Esophagus muscularis mucosa (tissue), 4 donors: Measurements from ENCODE around the gene SDE2. TPM values are rescaled to one million over a fixed set of nuclear protein-coding genes. Genes with fewer than 3 reads are reported as not detected.

Source experiments
- DNase-seq: peaks from one replicate; pipeline ENCODE4 v3.0.0-alpha.2; 2017; ENCODE audit errors: extremely low spot score
- H3K27ac ChIP-seq, 4 donors: fragments of 200-600 bp; sonication (generic); replicated peaks in 1 of 4; 1 replicate in 3 of 4; 2 replicates in 1 of 4; pipeline ENCODE4 v1.5.1; 2016 to 2019; ENCODE audit warnings: mild to moderate bottlenecking in 1 of 4
- H3K27me3 ChIP-seq, 4 donors: fragments of 200-600 bp; sonication (generic); one replicate each; pipeline versions ENCODE4 v1.5.1 to v1.6.0; 2016 to 2019
- H3K36me3 ChIP-seq, 4 donors: fragments of 200-600 bp; sonication (generic); one replicate each; pipeline ENCODE4 v1.5.1; 2016 to 2019
- H3K4me1 ChIP-seq, 4 donors: fragments of 200-600 bp; sonication (generic); one replicate each; pipeline ENCODE4 v1.5.1; 2016 to 2019
- H3K4me3 ChIP-seq, 4 donors: fragments of 200-600 bp; sonication (generic); 1 replicate in 2 of 4; 2 replicates in 2 of 4; pipeline ENCODE4 v1.5.1; 2016 to 2019; ENCODE audit warnings: mild to moderate bottlenecking in 4 of 4, moderate library complexity in 1 of 4
- H3K9me3 ChIP-seq, 4 donors: fragments of 200-600 bp; sonication (generic); 1 replicate in 3 of 4; 2 replicates in 1 of 4; pipeline ENCODE4 v1.5.1; 2016 to 2019
- EP300 ChIP-seq: sonication (generic); formaldehyde crosslinking; IDR thresholded peaks from one replicate; pipeline ENCODE4 v1.6.1; 2017; ENCODE audit warnings: antibody characterized with exemption
- POLR2A ChIP-seq: fragments of 450-650 bp; IDR thresholded peaks from one replicate; pipeline ENCODE4 v1.6.1; 2017; ENCODE audit warnings: antibody characterized with exemption, moderate library complexity, mild to moderate bottlenecking, low read depth
- POLR2AphosphoS5 ChIP-seq, 2 donors: sonication (generic); formaldehyde crosslinking; IDR thresholded peaks; one replicate each; pipeline ENCODE4 v1.6.1; 2017; ENCODE audit warnings: antibody characterized with exemption in 2 of 2
- WGBS: methylation state at CpG from one replicate; pipeline ENCODE4 v1.1.5; 2018; 5-methylcytosine and 5-hydroxymethylcytosine counted together
- intact Hi-C: fragments of 100-400 bp; cut with DNase I; formaldehyde crosslinking; loops from one replicate; pipeline ENCODE4 v1.15.1; 2023
- total RNA-seq, 4 donors: library from RNA; depleted of rRNA; stranded (reverse); fragments of >200 nt; gene quantifications; one replicate each; pipeline versions ENCODE4 v1.1.0 to v1.2.1, GENCODE V29; 2016
- TF ChIP-seq, protein P1 (sequence below), 3 experiments: fragments of 200-600 bp in 2 of 3; fragments of 450-650 bp in 1 of 3; sonication (generic) in 2 of 3; IDR thresholded peaks; one replicate each; pipeline ENCODE4 v1.5.1; 2017 to 2019; ENCODE audit warnings: antibody characterized with exemption in 3 of 3, mild to moderate bottlenecking in 2 of 3, moderate library complexity in 1 of 3

Gene SDE2
- total RNA-seq, 4 donors from 2014 or later = 15.0 to 22.5 (median 19.1) TPM

- H3K4me1 ChIP-seq = no peaks in the 10 kb centered on the region
- intact Hi-C loops = no loop called here
- no peak overlapping the region for H3K4me3 ChIP-seq
- WGBS = 47% methylated on average over 2 of the region's 2 CpGs
- H3K27ac ChIP-seq = no peak overlapping the region
- no peaks in the 10 kb centered on the region for H3K36me3 ChIP-seq
- TF ChIP-seq EP300 (no peak), POLR2A (no peak), POLR2AphosphoS5 (IDR thresholded peaks at IDR 0.05) (no peak)
- TF ChIP-seq, protein P1, sequence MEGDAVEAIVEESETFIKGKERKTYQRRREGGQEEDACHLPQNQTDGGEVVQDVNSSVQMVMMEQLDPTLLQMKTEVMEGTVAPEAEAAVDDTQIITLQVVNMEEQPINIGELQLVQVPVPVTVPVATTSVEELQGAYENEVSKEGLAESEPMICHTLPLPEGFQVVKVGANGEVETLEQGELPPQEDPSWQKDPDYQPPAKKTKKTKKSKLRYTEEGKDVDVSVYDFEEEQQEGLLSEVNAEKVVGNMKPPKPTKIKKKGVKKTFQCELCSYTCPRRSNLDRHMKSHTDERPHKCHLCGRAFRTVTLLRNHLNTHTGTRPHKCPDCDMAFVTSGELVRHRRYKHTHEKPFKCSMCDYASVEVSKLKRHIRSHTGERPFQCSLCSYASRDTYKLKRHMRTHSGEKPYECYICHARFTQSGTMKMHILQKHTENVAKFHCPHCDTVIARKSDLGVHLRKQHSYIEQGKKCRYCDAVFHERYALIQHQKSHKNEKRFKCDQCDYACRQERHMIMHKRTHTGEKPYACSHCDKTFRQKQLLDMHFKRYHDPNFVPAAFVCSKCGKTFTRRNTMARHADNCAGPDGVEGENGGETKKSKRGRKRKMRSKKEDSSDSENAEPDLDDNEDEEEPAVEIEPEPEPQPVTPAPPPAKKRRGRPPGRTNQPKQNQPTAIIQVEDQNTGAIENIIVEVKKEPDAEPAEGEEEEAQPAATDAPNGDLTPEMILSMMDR (IDR thresholded peaks at IDR 0.05) = no peak
- H3K27me3 ChIP-seq = no peaks in the 10 kb centered on the region
- no peaks in the 10 kb centered on the region for H3K9me3 ChIP-seq
- DNase-seq = no peak
Measured at GRCh38 chr1:226026833-226027232, 27.7 kb upstream of the SDE2 start.

GRCh38 chr1:226023735-226024134 is 24.6 kb upstream of the SDE2 start:
- no peaks in the 10 kb centered on the region for H3K9me3 ChIP-seq
- DNase-seq = no peak
- intact Hi-C loops = no loop called here
- TF ChIP-seq, protein P1 (IDR thresholded peaks at IDR 0.05) = no peak
- TF ChIP-seq POLR2A = no peak
- TF ChIP-seq POLR2AphosphoS5 (IDR thresholded peaks at IDR 0.05) = no peak
- TF ChIP-seq EP300 = no peak
- no peaks in the 10 kb centered on the region for H3K36me3 ChIP-seq
- no peak overlapping the region for H3K4me3 ChIP-seq
- H3K27ac ChIP-seq = no peak overlapping the region
- no peaks in the 10 kb centered on the region for H3K27me3 ChIP-seq
- no peaks in the 10 kb centered on the region for H3K4me1 ChIP-seq
- WGBS = 92% methylated on average over 5 of the region's 5 CpGs

DNA sequence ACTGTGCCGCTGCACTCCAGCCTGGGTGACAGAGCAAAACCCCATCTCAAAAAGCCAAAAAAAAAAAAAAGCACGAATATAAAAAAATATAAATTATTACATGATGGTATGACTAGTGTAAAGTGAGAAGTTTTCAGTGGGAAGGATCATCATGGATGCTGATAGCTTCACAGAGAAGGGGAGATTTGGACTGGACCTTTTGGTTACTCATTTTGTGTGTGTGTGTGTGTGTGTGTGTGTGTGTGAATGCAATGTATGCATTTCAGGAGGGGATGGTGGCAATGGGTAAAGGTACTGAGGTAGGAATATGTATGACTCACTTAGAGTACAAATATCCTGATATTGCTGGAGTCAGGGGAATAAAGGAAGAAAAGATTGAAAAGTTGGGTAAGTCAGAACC is 22.7 kb upstream of the SDE2 start:
- DNase-seq = no peak
- H3K4me3 ChIP-seq = no peak overlapping the region
- H3K27ac ChIP-seq = no peak overlapping the region
- H3K9me3 ChIP-seq = no peaks in the 10 kb centered on the region
- H3K36me3 ChIP-seq = no peaks in the 10 kb centered on the region
- no peaks in the 10 kb centered on the region for H3K4me1 ChIP-seq
- H3K27me3 ChIP-seq = no peaks in the 10 kb centered on the region
- TF ChIP-seq POLR2A (no peak), EP300 (no peak), POLR2AphosphoS5 (IDR thresholded peaks at IDR 0.05) (no peak)
- TF ChIP-seq, protein P1 (IDR thresholded peaks at IDR 0.05) = no peak
- WGBS = 26% methylated on average over 2 of the region's 2 CpGs
- intact Hi-C loops = no loop called here

DNA sequence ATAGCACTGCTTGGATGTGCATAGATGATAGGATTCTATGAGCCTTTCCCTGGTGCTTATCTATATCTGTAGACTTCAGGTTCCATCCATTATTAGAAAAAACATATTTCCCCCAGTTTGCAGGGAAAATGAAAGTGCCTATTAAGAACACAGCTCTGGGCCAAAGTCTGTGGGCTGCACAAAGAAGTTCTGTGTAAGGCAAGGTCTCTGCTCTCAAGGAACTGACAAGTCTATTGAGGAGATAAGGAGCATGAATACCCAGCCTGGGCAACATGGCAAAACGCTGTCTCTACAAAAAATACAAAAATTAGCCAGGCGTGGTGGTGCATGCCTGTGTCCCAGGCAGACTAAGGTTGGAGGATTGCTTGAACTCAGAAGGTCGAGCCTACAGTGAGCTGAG is 22.3 kb upstream of the SDE2 start:
- WGBS = 63% methylated on average over 3 of the region's 3 CpGs
- Histone ChIP-seq H3K36me3 (no peaks in the 10 kb centered on the region), H3K9me3 (no peaks in the 10 kb centered on the region), H3K4me1 (no peaks in the 10 kb centered on the region), H3K27ac (no peak overlapping the region), H3K4me3 (no peak overlapping the region), H3K27me3 (no peaks in the 10 kb centered on the region)
- no peak for DNase-seq
- no peak for TF ChIP-seq POLR2A
- TF ChIP-seq, protein P1 (IDR thresholded peaks at IDR 0.05) = no peak
- intact Hi-C loops = no loop called here

DNA sequence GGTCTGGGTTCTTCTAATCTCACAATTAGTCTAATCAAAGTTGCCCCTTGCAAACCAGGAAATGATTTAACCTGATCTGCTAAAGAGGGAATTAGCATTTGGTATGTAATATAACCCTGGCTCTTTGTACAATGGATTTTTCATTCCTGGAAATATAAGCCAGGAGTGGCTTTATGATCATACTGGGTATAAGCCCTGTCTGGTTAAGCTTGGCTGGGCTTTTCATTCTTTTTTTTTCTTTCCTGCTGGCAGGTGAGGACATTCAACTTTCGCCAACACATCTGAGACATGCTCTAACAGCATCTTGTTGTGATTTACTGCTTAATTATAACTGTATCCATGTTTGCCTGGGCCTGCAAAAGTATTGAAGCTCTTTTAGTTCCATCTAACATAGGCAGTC is 20.4 kb upstream of the SDE2 start:
- Histone ChIP-seq H3K27ac (no peak overlapping the region), H3K27me3 (no peaks in the 10 kb centered on the region), H3K4me1 (no peaks in the 10 kb centered on the region), H3K9me3 (no peaks in the 10 kb centered on the region), H3K36me3 (no peaks in the 10 kb centered on the region), H3K4me3 (no peak overlapping the region)
- TF ChIP-seq POLR2A (no peak), EP300 (no peak), POLR2AphosphoS5 (IDR thresholded peaks at IDR 0.05) (no peak)
- TF ChIP-seq, protein P1 (IDR thresholded peaks at IDR 0.05) = no peak
- 100% methylated on average over 1 of the region's 1 CpG for WGBS
- no peak for DNase-seq
- intact Hi-C loops = no loop called here
